ENCODE measurements around the gene GNAT1.
A peak's percentile ranks its signal among the peaks of the same experiment; 100 is the strongest.
"Not testable (repeated sequence)": the region's sequence is repeated elsewhere in the genome, so short reads cannot be mapped to it uniquely, and the experiment has no call there.

GNAT1 gene

GRCh38 chr3:50203809-50204803, 12.7 kb downstream of the GNAT1 start:
- no peak for DNase-seq

DNA sequence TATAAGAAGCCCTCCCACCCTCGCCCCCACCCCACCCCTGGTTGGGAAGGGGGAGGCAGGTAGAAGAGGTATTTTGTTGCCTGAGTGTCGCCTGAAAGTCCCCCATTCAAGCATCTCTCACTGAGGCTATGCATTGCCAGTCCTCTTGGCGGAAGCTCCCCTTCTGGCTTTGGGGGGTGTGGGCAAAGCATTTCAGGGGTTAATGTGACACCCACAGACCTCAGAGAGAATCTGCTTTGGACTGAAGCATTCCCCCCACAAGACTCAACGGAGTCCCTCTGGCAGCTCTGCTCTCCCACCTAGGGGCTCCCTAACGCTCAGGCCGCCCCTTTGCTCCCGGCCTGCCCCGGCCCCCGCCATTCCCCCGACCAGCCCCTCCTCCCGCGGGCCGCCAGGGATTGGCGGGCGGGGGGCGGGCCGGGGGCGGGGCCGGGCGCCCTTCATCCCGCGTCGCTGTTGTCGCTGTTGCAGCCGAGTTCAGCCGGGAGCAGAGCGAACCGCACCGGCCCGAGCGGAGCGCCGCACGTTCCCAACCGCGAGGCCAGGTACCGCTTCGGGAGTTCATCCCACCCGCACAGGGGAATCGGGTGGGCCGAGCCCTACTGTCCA, 13.5 kb downstream of the GNAT1 start, which contains the start of gene SLC38A3:
Gene SLC38A3, plus strand, starts transcription at position 468 of the 609 bp plus-strand sequence. CDS start 8,929 bp downstream, outside the sequence.
- DNase-seq, result no peak

- DNase-seq, result no peak
These were observed 14.2 kb downstream of the GNAT1 start for GRCh38 chr3:50205413-50206276.

DNA sequence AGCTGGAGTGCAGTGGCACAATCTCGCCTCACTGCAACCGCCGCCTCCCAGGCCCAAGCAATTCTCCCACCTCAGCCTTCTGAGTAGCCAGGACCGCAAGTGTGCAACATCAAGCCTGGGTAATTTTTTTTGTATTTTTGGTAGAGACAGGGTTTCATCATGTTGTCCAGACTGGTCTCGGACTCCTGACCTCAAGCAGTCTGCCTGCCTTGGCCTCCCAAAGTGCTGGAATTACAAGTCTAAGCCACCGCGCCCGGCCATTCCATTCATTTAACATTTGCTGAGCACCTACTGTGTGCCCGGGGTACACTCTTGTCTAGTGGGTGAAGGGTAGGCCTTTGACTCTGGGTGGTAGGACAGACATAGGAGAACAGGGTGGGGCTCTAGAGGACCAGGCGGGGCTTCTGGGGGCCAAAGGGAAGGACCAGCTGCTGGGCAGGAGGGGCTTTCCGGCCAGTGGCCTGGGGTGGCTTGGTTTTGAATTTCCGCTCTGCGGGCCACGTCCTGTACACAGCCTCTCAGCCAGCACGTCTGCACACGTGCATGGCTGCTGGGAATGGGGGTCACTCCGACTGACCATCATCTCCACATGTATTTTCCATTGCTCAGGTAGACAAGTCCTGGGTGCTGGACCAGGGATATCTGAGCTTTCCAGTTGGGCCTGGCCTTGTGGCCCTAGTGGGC, 16.1 kb downstream of the GNAT1 start:
- no peak for DNase-seq

GRCh38 chr3:50208677-50209344, 17.4 kb downstream of the GNAT1 start:
- no peak for DNase-seq

GRCh38 chr3:50210176-50210509, 18.7 kb downstream of the GNAT1 start:
- DNase-seq, result no peak

GRCh38 chr3:50210510-50211367, 19.3 kb downstream of the GNAT1 start:
- DNase-seq, result no peak

DNA sequence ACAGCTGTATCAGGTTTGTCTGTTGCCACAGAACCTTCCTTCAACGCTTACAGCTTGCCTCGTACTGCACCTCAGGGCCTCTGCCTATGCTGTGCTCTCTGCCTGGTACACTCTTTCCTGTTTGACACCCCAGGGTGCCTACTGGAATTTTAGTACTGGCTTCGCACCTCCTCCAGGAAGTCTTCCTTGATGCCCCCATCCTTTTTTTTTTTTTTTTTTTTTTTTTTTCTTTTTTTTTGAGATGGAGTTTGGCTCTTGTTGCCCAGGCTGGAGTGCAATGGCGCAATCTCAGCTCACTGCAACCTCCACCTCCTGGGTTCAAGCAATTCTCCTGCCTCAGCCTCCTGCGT, 19.9 kb downstream of the GNAT1 start:
- DNase-seq, result not testable (repeated sequence)

DNA sequence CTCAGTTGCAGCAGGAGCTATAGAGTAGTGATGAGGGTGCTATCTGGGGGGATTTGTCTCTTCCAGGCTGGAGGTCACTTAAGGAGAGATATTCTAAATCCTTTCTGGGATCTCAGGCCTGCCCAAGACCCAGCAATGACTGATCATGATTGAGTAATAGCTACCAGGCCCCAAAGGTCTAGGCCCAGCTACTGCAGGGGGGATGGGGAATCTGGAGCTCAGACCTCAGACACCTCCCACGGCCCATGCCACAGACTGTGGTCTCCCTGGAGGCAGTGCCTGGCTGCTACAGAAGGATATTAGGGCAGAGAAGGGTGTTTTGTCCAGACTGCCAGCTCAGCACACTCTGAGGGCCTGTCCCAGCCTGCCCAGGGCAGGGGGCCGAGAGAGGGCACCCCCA, 20.5 kb downstream of the GNAT1 start:
- peak; percentile 68 for DNase-seq

GRCh38 chr3:50212502-50212901, 21.1 kb downstream of the GNAT1 start:
- DNase-seq, result no peak

GRCh38 chr3:50212971-50213370, 21.6 kb downstream of the GNAT1 start:
- no peak for DNase-seq

DNA sequence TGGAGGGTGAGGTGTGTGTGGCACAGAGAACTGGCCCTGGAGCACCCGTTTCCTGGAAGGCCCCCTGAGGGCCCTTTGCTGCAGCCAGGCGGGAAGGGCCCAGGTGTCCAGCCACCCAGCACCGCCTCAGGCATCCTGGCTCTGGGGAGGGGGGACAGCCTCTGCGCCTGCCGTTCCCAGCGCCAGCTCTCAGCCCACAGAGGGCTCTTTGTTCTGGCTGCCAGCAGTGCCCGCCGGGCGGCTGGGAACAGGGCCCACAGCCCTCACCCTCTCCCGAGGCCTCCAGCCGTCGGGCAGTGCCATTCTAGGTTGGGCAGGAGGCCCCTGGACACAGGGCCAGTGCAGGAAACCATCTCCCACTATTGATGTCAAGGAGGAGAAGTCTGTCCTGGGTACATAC, 22.0 kb downstream of the GNAT1 start:
- no peak for DNase-seq

- DNase-seq, result no peak
These were observed 23.4 kb downstream of the GNAT1 start for GRCh38 chr3:50214824-50215223.

DNA sequence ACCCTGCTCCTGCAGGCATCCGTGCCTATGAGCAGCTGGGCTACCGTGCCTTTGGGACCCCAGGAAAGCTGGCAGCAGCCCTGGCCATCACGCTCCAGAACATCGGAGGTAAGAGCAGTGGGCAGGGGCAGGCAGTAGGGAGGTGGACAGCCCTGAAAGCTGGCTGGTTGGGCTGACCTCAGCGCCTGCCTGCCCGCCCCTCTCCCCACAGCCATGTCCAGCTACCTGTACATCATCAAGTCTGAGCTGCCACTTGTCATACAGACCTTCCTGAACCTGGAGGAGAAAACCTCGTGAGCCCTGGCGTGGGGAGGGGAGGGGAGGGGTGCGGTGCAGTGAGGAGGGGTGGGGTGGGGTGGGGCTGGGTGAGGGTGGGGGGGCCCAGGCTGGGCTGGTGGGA, 24.1 kb downstream of the GNAT1 start:
- DNase-seq, result no peak

DNA sequence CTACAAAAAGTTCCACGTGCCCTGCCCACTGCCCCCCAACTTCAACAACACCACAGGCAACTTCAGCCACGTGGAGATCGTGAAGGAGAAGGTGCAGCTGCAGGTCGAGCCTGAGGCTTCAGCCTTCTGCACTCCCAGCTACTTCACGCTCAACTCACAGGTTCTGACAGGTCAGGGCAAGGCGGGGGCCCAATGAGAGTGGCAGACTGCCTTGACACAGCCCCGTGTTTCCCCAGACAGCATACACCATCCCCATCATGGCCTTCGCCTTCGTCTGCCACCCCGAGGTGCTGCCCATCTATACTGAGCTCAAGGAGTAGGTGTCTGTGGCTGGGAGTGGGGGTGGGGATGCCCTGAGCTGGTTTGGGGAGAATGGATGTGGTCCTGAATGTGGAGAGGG, 26.3 kb downstream of the GNAT1 start:
- no peak for DNase-seq

DNA sequence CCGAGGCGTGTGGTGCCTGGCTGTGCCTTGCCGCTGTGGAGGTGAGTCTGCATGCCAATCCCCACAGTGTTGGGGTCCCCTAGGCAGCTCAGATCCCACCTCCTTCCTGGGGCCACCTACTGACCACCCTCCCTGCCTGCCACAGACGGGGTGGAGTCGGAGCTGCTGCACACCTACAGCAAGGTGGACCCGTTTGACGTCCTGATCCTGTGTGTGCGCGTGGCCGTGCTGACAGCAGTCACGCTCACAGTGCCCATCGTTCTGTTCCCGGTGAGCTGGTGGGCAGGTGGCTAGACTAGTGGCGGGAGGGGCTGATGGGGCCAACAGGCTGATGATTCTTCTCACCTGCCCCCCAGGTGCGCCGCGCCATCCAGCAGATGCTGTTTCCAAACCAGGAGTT, 27.0 kb downstream of the GNAT1 start:
- DNase-seq, result no peak

DNA sequence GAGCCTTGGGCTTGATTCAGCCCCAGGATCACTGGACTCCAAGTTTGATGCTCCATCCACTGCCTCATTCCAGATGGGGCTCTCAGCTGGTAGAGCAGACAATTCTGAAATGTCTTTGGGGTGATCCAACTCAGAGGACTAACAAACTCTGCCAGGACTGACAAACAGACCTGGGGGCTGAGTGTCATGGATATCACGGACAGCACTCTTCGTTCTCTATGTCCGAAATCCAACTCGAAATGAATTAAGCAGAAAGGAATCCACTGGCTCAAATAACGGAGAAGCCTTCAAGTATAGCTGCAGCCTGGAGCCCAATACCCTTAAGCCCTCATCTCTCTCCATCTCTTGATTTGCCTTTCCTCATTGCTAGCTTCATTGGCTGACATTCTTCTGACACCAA, 27.9 kb downstream of the GNAT1 start:
- no peak for DNase-seq

- DNase-seq, result no peak
These were observed 28.7 kb downstream of the GNAT1 start for GRCh38 chr3:50220109-50220508.

DNA sequence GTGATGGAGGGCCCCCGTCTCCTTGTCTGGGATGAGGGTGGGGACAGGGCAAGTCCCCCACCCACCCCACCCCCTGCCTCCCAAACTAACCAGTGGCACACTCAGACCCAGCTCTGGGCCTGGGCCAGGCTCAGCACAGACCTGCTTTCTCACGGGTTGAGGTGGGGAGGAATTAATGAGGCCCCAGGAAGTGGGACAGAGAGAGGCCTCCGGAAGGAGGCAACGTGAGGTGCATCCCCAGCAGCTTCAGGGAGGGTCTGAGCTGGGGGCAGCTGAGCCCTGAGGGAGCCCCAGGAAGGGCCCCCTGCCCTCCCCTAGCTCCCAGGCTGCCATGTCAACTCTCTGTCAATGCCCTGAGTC, 29.6 kb downstream of the GNAT1 start:
- DNase-seq, result no peak

- no peak for DNase-seq
These were observed 30.2 kb downstream of the GNAT1 start for GRCh38 chr3:50221411-50222168.

DNA sequence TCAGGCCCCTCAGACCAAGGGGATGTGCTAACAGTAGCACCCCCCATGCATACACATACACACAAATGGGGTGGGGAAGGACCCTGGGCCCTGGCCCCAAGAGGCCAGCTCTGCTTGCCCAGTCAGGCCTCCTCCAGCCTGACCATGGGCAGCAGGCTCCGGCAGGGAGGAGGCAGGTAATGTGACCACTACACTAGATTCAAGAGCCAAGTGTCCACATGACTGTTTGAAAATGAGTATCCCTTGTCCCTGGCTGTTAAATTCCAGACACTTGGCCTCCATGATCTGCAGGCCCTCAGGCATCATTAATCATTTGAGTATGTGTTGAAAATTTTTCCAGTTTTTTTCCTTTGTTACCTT, 30.7 kb downstream of the GNAT1 start:
- no peak for DNase-seq

Measured in EL (cell line).